ENCODE results near the gene ACP4. TPM values are rescaled to one million over a fixed set of nuclear protein-coding genes. Genes with fewer than 3 reads are reported as not detected.
"Not testable (repeated sequence)": the region's sequence is repeated elsewhere in the genome, so short reads cannot be mapped to it uniquely, and the experiment has no call there.

ACP4 gene
- total RNA-seq, 1 donor from 2014 or later: not detected

GRCh38 chr19:50796634-50797428, 6.6 kb downstream of the ACP4 start:
- no peak for DNase-seq (ENCODE audit: low read depth)

GRCh38 chr19:50797429-50797780, 7.2 kb downstream of the ACP4 start:
- no peak for DNase-seq (ENCODE audit: low read depth)

- no peak for DNase-seq (ENCODE audit: low read depth)
Measured at GRCh38 chr19:50797781-50798658, 7.8 kb downstream of the ACP4 start.

- no peak for DNase-seq (ENCODE audit: low read depth)
Measured at GRCh38 chr19:50798659-50799546, 8.7 kb downstream of the ACP4 start.

- no peak for DNase-seq (ENCODE audit: low read depth)
Measured at GRCh38 chr19:50799547-50799851, 9.3 kb downstream of the ACP4 start.

GRCh38 chr19:50801107-50801506, 10.9 kb downstream of the ACP4 start:
- no peak for DNase-seq (ENCODE audit: low read depth)

GRCh38 chr19:50803633-50804419, 13.6 kb downstream of the ACP4 start:
- DNase-seq (ENCODE audit: low read depth): no peak

- DNase-seq (ENCODE audit: low read depth): peak; percentile 99
Measured at GRCh38 chr19:50804420-50805272, 14.4 kb downstream of the ACP4 start.

- no peak for DNase-seq (ENCODE audit: low read depth)
Measured at GRCh38 chr19:50808856-50809255, 18.6 kb downstream of the ACP4 start.

- DNase-seq (ENCODE audit: low read depth): not testable (repeated sequence)
Measured at GRCh38 chr19:50811622-50812238, 21.5 kb downstream of the ACP4 start.

- DNase-seq (ENCODE audit: low read depth): no peak
Measured at GRCh38 chr19:50812474-50812873, 22.3 kb downstream of the ACP4 start.

- DNase-seq (ENCODE audit: low read depth): no peak
Measured at GRCh38 chr19:50814883-50815282, 24.7 kb downstream of the ACP4 start.

- DNase-seq (ENCODE audit: low read depth): no peak
Measured at GRCh38 chr19:50815439-50815838, 25.2 kb downstream of the ACP4 start.

- no peak for DNase-seq (ENCODE audit: low read depth)
Measured at GRCh38 chr19:50817941-50818858, 28.0 kb downstream of the ACP4 start.

- DNase-seq (ENCODE audit: low read depth): no peak
Measured at GRCh38 chr19:50818859-50819472, 28.8 kb downstream of the ACP4 start.

- DNase-seq (ENCODE audit: low read depth): no peak
Measured at GRCh38 chr19:50819636-50820035, 29.4 kb downstream of the ACP4 start.

- DNase-seq (ENCODE audit: low read depth): no peak
Measured at GRCh38 chr19:50820086-50820485, 29.9 kb downstream of the ACP4 start.

Measured in myocyte (in vitro differentiated cells).